WTC11 (cell line): Measurements from ENCODE around the gene VAT1.

Source experiments
- CREB1 ChIP-seq: sonication (generic); formaldehyde crosslinking; IDR thresholded peaks from 2 replicates; pipeline ENCODE4 v1.8.0; 2023; ENCODE audit warnings: mild to moderate bottlenecking, missing genetic modification reagents
- ESRRA ChIP-seq: sonication (generic); formaldehyde crosslinking; IDR thresholded peaks from 2 replicates; pipeline ENCODE4 v1.8.1; 2022; ENCODE audit warnings: mild to moderate bottlenecking, missing genetic modification reagents, borderline replicate concordance
- JUN ChIP-seq: sonication (generic); formaldehyde crosslinking; IDR thresholded peaks from 2 replicates; pipeline ENCODE4 v1.8.0; 2023; ENCODE audit warnings: mild to moderate bottlenecking, missing genetic modification reagents
- NFYB ChIP-seq: sonication (generic); formaldehyde crosslinking; conservative IDR thresholded peaks from 2 replicates; pipeline ENCODE4 v1.8.0; 2022; ENCODE audit warnings: low read depth, missing genetic modification reagents
- NR2C2 ChIP-seq: sonication (generic); formaldehyde crosslinking; IDR thresholded peaks from 2 replicates; pipeline ENCODE4 v1.8.0; 2022; ENCODE audit warnings: mild to moderate bottlenecking, missing genetic modification reagents
- SP1 ChIP-seq: sonication (generic); formaldehyde crosslinking; conservative IDR thresholded peaks from 2 replicates; pipeline ENCODE4 v1.8.1; 2022; ENCODE audit warnings: missing genetic modification reagents
- ZNF232 ChIP-seq: sonication (generic); formaldehyde crosslinking; IDR thresholded peaks from 2 replicates; pipeline ENCODE4 v1.8.0; 2022; ENCODE audit warnings: mild to moderate bottlenecking, missing genetic modification reagents
- ZNF263 ChIP-seq: sonication (generic); formaldehyde crosslinking; IDR thresholded peaks from 2 replicates; pipeline ENCODE4 v1.8.1; 2022; ENCODE audit warnings: low read depth, mild to moderate bottlenecking, moderate library complexity, missing genetic modification reagents
- TF ChIP-seq, protein P1 (sequence below): fragments of 200-600 bp; IDR thresholded peaks from 2 replicates; pipeline ENCODE4 v1.8.0; 2022; ENCODE audit warnings: antibody characterized with exemption
- TF ChIP-seq, protein P2 (sequence below): sonication (generic); formaldehyde crosslinking; IDR thresholded peaks from 2 replicates; pipeline ENCODE4 v1.8.1; 2023; ENCODE audit warnings: mild to moderate bottlenecking, missing genetic modification reagents, borderline replicate concordance
- TF ChIP-seq, protein P3 (sequence below): sonication (generic); formaldehyde crosslinking; IDR thresholded peaks from 2 replicates; pipeline ENCODE4 v1.8.0; 2022; ENCODE audit warnings: mild to moderate bottlenecking, missing genetic modification reagents
- TF ChIP-seq, protein P4 (sequence below): sonication (generic); formaldehyde crosslinking; IDR thresholded peaks from 2 replicates; pipeline ENCODE4 v1.8.1; 2022; ENCODE audit warnings: low read depth, mild to moderate bottlenecking, moderate library complexity, missing genetic modification reagents, borderline replicate concordance
- TF ChIP-seq, protein P5 (sequence below): sonication (generic); formaldehyde crosslinking; conservative IDR thresholded peaks from 2 replicates; pipeline ENCODE4 v1.8.1; 2023; ENCODE audit warnings: mild to moderate bottlenecking, low read depth, missing genetic modification reagents, moderate library complexity
- TF ChIP-seq, protein P6 (sequence below): sonication (generic); formaldehyde crosslinking; IDR thresholded peaks from 2 replicates; pipeline ENCODE4 v1.8.0; 2022; ENCODE audit warnings: mild to moderate bottlenecking, missing genetic modification reagents

DNA sequence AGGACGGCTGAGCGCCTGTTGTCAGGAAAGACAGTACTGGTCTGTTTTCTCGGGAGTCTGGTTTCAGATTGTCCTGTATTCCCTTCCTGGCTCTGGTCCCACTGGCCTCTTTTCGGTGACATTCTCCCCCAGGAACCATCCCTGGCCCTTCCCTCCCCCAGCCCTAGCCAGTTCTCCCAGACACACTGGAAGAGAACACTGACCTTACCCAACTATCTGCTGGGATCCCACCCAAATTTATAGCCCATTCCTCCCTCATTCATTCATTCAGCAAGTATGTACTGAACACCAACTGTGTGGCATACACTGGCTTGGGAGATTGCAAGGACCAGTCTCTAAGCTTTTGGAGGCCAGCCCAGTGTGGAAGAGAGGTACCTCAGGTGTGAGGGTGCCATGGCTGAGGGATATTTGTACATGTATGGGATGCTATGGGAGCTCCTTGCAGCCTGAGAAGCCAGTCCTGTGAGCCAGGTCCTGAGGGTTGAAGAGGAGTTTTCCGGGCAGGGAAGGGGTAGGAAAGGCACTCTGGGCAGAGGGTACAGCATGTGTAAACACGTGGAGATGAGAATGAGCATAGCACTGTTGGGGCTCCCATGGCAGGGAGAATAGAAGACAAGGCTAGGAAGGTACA is 8.1 kb upstream of the VAT1 start:
- TF ChIP-seq, protein P1, sequence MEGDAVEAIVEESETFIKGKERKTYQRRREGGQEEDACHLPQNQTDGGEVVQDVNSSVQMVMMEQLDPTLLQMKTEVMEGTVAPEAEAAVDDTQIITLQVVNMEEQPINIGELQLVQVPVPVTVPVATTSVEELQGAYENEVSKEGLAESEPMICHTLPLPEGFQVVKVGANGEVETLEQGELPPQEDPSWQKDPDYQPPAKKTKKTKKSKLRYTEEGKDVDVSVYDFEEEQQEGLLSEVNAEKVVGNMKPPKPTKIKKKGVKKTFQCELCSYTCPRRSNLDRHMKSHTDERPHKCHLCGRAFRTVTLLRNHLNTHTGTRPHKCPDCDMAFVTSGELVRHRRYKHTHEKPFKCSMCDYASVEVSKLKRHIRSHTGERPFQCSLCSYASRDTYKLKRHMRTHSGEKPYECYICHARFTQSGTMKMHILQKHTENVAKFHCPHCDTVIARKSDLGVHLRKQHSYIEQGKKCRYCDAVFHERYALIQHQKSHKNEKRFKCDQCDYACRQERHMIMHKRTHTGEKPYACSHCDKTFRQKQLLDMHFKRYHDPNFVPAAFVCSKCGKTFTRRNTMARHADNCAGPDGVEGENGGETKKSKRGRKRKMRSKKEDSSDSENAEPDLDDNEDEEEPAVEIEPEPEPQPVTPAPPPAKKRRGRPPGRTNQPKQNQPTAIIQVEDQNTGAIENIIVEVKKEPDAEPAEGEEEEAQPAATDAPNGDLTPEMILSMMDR: no peak
- TF ChIP-seq ZNF232 (CRISPR knock-in tag) (no peak), NFYB (CRISPR knock-in tag) (no peak), SP1 (CRISPR knock-in tag) (no peak), CREB1 (no peak), NR2C2 (CRISPR knock-in tag) (no peak), ESRRA (no peak), ZNF263 (no peak), JUN (CRISPR knock-in tag) (no peak)
- TF ChIP-seq, protein P2, sequence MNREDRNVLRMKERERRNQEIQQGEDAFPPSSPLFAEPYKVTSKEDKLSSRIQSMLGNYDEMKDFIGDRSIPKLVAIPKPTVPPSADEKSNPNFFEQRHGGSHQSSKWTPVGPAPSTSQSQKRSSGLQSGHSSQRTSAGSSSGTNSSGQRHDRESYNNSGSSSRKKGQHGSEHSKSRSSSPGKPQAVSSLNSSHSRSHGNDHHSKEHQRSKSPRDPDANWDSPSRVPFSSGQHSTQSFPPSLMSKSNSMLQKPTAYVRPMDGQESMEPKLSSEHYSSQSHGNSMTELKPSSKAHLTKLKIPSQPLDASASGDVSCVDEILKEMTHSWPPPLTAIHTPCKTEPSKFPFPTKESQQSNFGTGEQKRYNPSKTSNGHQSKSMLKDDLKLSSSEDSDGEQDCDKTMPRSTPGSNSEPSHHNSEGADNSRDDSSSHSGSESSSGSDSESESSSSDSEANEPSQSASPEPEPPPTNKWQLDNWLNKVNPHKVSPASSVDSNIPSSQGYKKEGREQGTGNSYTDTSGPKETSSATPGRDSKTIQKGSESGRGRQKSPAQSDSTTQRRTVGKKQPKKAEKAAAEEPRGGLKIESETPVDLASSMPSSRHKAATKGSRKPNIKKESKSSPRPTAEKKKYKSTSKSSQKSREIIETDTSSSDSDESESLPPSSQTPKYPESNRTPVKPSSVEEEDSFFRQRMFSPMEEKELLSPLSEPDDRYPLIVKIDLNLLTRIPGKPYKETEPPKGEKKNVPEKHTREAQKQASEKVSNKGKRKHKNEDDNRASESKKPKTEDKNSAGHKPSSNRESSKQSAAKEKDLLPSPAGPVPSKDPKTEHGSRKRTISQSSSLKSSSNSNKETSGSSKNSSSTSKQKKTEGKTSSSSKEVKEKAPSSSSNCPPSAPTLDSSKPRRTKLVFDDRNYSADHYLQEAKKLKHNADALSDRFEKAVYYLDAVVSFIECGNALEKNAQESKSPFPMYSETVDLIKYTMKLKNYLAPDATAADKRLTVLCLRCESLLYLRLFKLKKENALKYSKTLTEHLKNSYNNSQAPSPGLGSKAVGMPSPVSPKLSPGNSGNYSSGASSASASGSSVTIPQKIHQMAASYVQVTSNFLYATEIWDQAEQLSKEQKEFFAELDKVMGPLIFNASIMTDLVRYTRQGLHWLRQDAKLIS (CRISPR knock-in tag): no peak
- TF ChIP-seq, protein P3, sequence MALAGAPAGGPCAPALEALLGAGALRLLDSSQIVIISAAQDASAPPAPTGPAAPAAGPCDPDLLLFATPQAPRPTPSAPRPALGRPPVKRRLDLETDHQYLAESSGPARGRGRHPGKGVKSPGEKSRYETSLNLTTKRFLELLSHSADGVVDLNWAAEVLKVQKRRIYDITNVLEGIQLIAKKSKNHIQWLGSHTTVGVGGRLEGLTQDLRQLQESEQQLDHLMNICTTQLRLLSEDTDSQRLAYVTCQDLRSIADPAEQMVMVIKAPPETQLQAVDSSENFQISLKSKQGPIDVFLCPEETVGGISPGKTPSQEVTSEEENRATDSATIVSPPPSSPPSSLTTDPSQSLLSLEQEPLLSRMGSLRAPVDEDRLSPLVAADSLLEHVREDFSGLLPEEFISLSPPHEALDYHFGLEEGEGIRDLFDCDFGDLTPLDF (CRISPR knock-in tag): no peak
- TF ChIP-seq, protein P4, sequence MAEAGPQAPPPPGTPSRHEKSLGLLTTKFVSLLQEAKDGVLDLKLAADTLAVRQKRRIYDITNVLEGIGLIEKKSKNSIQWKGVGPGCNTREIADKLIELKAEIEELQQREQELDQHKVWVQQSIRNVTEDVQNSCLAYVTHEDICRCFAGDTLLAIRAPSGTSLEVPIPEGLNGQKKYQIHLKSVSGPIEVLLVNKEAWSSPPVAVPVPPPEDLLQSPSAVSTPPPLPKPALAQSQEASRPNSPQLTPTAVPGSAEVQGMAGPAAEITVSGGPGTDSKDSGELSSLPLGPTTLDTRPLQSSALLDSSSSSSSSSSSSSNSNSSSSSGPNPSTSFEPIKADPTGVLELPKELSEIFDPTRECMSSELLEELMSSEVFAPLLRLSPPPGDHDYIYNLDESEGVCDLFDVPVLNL (CRISPR knock-in tag): no peak
- TF ChIP-seq, protein P5, sequence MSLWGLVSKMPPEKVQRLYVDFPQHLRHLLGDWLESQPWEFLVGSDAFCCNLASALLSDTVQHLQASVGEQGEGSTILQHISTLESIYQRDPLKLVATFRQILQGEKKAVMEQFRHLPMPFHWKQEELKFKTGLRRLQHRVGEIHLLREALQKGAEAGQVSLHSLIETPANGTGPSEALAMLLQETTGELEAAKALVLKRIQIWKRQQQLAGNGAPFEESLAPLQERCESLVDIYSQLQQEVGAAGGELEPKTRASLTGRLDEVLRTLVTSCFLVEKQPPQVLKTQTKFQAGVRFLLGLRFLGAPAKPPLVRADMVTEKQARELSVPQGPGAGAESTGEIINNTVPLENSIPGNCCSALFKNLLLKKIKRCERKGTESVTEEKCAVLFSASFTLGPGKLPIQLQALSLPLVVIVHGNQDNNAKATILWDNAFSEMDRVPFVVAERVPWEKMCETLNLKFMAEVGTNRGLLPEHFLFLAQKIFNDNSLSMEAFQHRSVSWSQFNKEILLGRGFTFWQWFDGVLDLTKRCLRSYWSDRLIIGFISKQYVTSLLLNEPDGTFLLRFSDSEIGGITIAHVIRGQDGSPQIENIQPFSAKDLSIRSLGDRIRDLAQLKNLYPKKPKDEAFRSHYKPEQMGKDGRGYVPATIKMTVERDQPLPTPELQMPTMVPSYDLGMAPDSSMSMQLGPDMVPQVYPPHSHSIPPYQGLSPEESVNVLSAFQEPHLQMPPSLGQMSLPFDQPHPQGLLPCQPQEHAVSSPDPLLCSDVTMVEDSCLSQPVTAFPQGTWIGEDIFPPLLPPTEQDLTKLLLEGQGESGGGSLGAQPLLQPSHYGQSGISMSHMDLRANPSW (CRISPR knock-in tag): no peak
- TF ChIP-seq, protein P6, sequence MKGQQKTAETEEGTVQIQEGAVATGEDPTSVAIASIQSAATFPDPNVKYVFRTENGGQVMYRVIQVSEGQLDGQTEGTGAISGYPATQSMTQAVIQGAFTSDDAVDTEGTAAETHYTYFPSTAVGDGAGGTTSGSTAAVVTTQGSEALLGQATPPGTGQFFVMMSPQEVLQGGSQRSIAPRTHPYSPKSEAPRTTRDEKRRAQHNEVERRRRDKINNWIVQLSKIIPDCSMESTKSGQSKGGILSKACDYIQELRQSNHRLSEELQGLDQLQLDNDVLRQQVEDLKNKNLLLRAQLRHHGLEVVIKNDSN (CRISPR knock-in tag): no peak
